T-helper 9 cell (primary cell): ENCODE results near the gene FCMR.

ENCODE experiments used
- DNase-seq: peaks from one replicate; pipeline ENCODE4 v3.0.0-alpha.2; 2020

FCMR gene

DNA sequence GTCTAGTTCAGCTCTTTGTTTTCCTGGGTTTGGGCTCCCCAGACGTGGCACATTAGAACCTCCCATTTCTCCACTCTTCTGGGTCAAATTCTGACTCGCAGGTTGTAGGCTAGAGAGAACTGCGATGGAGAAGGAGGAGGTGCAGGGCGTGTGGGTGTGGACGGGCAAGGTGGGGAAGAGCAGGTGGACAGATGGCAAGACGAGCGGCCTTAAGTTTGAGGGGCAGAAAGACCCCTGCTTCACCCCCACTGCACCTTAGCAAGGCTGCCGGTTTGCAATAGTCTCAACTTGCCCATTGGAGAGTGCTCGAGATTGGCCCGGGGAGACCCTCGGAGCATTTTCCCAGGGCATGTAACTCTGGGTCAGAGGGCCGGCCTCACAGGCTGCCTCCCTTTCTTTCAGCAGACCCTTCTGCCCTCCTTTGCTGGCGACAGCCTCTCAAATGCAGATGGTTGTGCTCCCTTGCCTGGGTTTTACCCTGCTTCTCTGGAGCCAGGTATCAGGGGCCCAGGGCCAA, 22.8 kb downstream of the FCMR start:
- no peak for DNase-seq

DNA sequence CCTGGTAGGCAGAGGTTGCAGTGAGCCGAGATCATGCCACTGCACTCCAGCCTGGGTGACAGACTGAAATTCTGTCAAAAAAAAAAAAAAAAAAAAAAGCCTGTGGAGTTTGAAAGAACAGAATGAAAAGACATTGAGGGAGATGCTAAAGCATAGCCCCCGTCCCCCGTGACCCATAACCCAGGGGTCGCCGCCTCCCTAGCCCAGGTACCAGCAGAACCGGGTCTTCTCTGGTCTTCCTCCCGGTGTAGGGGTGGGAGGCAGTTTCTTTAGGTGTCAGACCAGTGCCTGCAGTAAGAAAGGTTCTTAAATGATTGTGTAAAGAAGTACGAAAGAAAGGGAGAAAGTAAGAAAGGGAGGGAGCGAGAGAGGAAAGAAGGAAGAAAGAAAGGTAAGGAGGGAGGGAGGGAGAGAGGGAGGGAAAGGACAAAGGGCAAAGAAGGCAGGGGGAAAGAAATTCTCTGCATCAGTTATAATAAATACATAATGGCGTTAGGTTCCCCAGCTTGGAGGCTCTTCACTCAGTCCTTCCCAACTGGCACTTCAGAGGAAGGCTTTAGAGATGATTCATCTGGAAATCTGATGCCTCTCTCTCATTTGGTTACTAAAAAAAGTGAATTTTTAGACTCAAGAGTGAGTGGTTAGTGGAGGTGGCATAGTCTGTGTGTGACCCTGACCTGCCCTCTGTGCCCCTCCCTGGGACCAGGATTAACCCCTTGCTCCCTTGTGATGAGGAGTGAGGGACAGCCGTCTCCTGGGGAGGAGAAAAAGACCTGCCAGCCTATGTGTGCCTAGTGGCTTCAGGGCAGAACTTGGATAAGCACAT, 23.4 kb downstream of the FCMR start:
- no peak for DNase-seq

DNA sequence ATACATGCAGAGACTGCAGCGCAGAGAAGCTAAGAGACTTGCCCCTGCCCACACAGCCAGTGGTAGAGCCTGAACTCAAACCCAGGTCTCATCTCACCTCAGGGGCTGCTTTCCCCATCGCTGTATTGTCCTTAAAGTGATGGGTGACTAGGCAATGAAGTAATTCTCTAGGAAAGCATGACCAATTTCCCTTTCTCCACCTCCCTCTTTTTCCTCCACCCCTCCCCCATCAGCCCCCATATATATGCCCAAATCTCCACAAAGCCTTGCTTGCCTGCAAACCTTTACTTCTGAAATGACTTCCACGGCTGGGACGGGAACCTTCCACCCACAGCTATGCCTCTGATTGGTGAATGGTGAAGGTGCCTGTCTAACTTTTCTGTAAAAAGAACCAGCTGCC, 24.6 kb downstream of the FCMR start, which contains the start of gene IL24:
Gene IL24 (plus strand): TSS at position 269 of the 400 bp plus-strand sequence. CDS start 390 bp downstream, outside the sequence.
- DNase-seq, result no peak

DNA sequence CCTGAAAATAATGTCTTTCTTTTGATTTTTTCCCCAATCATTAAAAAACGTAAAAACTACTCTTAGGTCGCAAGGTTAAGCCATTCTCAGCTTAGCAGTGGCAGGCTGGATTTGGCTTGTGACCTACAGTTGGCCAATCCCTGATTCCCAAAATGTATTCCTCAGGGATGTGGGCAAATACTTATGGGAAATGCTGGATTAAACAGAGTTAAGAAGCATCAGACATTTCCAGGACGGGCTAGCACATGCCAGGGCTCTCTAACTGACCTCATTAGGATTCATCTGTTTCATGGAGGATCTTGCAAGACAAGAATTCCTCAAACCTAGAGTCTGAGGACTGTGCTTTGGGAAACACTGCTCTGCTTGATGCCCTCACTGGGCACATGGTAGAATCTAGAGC, 25.5 kb downstream of the FCMR start:
- no peak for DNase-seq

DNA sequence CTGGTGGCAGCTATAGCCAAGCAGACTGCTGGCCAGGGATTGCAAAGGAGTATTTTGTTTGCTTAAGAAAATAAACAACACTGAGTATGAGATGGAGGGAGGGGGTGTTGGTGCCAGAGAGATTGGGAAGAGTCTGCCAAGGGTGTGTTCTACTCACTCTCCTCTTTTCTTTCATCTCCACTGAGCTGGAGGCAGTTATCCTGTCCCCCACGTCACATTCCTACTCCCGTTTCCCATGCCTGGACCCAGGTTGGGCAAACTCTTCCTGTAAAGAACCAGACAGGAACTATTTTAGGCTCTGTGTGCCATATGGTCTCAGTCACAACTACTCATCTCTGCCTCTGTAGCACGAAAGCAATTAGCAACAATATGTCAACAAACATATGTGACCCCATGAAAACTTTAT, 25.9 kb downstream of the FCMR start:
- DNase-seq, result no peak

DNA sequence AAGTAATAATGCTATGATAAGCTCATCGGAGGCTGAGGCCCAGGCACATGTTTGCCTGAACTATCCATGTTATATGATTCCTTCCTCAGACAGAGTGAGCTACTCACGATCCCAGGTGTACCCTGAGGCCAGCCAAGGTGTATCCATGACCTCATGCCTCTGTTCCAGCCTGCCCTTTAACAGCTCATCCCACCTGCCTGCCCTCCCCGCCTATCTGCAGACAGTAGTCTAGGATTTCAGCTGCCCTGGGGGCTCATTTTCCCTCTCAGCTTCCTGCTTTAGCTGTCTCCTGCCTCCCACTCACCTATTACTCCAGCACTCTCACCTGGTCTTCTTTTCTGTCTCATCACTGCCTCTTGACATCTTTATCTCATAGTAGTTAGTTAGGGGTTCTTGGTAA, 26.4 kb downstream of the FCMR start:
- no peak for DNase-seq

DNA sequence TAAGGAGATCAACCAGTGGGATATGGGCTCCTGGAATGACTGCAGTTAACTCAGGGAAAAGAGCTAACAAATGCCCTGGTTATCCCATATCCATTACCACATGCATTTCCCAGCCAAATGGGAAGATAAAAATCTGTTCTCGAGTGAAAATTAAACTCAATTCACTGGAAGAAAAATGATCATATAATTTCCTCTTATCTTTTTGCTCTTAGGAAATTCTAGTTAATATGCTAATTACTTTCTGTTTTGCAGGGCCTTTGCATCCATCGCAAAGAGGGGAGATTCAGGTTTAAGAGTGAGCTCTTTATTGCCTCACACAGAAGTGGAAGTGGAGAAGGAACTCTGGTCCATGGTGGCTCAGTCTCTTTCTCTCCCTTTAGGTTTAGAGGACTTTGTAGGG, 28.4 kb downstream of the FCMR start:
- DNase-seq, result no peak

DNA sequence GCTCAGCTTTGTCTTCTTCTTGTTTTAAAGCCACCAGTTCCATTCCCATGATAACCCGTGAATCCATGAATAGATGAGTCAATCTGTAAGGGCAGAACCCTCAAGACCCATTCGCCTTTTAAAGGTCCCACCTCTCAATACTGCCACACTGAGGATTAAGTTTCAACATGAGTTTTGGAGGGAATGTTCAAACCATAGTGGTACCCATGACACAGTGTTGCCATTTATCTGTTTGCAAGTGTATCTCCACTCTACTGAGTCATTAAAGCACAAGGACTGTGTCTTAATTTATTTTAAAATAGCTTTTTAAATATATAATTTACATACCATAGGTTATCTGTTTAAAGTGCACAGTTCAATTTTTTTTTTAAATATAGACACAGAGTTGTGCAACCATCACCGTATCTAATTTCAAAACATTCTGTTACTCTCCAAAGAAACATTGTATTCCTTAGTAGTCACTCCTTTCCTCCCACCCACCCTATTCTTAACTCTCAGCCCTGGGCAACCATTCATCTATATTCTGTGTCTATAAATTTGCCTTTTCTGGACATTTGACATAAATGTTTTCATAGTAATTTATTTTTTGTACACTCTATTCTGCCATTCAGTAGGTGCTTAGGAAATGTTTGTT, 29.3 kb downstream of the FCMR start:
- no peak for DNase-seq

DNA sequence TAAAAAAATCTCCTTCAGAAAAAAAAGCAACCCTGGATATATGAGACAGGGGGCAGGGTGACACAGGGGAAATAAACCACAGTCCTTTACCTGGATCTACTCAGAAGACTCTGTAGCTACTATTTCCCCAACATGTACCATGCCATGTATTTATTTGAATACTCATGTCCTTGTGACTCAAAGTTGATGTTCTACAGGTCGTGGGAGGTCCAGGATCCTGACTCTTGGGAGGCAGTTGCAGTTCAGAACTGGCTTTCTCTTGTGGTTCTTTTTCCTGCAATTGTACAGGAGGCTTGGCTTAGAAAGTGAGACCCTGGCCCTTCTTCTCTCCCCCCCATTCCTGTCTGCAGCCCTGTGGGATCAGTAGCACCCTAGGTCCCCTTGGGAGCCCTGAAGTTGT, 30.3 kb downstream of the FCMR start:
- DNase-seq, result no peak

DNA sequence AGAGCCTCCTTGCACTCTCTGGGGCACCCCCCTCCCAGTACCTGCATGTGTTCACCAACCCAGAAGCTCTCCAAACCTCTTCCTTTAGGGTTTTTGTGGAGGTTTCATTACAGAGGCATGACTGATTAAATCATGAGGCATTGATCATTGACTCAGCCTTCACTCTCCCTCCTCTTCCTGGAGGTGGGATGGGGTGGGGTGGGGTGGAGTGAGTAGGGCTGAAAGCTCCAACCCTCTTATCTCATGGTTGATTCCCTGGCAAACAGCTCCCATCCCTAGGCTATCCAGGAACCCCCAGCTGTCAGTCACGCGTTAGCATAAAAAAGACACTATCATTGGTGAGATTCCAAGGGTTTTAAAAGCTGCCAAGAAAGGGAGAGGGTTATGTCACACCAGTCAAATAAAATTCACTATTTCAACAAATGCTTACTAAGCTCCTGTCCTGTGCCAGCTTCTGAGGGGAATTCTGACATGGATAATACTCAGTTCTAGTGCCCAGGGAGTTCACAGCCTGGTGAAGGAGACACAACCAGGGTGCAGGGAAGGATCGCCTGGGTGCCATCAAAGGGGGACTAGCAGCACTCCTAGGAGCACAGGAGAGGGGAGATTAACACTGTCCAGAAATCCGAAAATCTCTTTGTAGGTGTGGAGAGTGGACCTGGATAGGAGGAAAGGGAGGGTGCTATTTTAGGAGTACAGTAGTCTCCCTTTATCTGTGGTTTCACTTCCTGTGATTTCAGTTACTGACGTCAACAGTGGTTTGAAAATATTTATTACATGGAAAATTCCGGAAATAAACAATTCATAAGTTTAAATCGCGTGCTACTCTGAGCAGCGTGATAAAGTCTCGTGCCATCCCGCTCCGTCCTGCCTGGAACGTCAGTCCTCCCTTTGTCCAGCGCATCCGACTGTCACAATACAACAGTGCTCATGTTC, 31.3 kb downstream of the FCMR start:
- no peak for DNase-seq

DNA sequence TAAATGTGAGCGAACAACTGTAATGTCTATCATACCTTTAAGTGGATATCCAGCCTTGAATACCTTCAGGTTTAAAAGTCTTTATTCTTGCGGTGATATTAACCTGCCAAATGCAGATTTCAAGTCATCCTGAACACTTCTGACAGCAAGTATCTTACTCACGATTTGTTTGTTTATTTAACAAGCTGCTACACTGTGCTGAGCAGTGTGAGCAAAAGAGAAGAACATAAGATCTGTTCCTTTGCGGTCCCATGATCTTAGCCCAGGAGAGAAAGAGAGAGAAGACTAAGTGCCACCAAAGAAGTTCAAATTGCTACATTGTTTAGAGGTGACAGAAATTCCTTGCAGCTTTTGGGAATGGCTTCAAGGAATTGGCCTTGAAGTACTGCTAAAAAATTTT, 34.0 kb downstream of the FCMR start:
- DNase-seq, result no peak

DNA sequence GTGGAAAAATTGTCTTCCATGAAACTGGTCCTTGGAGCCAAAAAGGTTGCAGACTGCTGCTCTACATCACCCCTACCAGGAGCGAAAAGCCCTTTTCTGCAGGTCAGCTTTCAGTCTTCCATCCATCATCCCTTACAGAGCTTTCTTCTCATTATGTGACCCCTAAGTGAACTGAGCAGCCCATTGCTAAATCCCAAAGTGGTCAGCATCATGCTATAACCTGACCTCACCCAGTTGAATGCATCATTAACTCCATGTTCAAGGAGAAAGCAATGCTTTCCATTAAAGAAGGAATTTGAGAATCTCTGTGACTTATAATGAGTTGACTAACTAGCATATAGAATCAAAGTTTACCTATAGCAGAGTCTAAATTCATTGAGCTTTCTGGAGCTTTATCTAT, 34.9 kb downstream of the FCMR start:
- no peak for DNase-seq

DNA sequence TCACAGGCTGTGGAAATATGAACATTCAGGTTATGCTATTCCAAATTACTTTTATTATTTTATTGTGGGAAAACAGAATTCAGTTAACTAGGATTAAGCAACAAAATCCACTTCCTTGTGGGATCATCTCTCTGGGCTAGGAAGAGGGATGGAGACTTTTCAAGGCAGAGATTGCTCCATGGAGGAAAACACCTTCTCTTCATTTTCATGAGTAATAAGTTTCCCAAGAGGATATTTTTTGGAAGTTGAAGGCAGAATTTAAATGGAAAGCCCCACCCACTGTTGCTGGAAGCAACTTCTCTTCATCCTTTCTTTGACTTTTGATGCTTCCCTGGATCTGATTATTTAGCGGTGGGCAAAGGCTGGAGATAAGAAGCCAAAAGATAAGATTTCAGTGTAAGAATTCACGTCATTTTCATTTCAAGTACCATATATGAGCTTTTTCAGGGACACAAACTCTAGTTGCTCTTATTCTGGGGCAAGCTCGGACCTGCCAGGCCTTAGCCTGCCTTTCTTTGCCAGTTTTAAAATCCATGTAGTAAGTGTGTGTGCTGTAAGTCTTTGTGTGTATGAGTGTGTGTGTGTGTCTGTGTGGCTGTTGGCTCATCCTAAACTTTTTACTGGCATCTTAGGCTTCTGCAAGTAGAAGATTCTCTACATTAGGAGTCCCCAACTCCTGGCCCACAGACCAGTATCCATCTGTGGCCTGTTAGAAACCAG, 36.2 kb downstream of the FCMR start:
- DNase-seq, result no peak

DNA sequence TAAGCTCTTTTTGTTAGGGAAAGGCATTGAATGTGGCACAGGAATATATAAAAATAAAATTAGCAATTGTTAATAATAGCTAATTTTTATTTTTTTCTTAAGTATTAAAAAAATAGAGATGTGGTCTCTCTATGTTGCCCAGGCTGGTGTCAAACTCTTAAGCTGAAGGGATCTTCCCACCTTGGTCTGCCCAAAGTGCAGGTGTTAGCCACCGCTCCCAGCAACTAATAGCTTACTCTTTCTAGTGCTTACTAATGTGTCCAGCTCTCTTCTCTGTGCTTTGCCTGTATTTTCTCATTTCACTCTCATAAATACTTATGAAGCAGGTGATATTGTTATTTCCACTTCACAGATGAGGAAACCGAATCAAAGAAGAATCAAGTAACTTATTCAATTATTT, 37.9 kb downstream of the FCMR start:
- DNase-seq, result no peak

DNA sequence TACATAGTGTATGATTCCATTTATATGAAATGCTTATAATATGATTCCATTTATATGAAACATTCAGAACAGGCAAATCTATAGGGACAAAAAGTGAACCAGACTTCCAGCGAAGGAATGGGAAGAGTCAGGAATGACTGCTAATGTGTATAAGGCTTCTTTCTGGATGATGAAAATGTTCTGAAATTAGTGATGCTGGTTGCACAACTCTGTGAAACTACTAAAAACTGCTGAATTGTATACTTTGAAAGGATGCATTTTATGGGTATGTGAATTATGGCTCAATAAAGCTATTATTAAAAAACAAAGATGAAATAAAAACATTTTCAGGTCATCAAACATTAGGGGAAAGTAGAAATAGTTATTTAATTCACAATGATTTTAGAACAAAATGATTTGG, 38.6 kb downstream of the FCMR start:
- DNase-seq, result no peak

DNA sequence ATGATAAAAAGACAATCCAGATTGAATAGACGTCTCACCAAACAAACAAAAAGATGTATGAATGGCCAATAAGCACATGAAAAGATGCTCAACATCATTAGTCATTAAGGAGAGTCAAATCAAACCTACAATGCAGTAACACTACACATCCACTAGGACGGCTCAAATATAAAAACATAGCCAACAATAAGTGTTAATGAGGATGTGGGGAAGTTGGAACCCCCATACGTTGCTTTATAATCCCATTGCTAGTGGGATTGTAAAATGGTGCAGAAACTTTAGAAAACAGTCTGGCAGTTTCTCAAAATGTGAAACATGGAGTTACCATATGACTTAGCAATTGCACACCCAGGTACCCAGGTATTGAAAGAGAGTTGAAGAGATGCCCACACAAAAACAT, 39.2 kb downstream of the FCMR start:
- no peak for DNase-seq

DNA sequence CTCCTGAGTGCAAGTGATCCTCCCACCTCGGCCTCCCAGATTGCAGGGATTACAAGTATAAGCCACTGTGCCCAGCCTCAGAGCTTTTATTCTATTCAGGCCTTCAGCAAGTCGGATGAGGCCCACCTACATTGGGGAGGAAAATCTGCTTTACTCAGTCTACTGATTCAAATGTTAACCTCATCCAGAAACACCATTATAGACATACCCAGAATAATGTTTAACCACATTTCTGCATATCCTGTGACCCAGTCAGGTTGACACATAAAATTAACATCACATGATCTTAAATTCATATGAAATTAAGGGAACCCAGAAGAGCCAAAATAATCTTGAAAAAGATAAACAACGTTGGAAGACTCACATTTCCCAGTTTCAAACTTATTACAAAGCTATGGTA, 41.4 kb downstream of the FCMR start:
- no peak for DNase-seq

DNA sequence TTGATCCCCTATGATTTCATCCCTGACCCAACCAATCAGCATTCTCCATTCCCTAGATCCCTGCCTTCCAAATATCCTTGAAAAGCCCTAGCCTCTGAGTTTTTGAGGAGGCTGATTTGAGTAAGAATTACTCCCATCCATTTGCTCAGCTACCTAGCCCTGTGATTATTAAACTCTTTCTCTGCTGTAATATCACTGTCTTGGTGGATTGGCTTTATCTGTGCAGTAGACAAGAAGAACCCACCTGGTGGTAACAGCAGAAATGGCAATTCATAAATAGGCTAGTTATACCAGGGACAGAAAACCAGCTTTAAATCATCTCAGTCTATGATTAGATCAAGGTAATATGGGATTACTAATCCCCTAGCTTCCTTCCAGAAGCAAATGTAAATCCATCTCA, 43.3 kb downstream of the FCMR start:
- DNase-seq, result no peak

DNA sequence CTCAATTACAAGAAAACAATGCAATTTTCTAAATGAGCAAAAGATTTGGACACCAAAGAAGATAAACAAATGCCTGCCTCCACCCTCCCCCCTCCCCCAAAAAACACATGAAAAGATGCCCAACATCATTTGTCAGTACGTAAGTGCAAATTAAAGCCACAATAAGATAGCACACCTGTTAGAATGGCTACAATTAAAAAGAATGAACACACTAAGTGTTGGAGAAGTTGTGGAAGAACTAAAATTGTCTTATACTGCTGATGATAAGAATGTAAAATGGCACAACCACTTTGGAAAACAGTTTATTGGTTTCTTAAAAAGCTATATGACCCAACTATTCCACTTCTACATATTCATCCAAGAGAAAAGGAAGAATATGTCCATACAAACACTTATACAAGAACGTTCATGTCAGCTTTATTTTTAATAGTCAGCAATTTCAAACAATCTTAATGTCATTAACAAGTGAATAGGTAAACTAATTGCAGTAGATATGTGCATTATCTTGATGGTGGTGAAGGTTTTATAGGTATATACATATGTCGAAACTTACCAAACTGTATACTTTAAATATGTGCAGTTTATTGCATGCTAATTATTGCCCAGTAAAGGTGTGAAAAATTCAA, 45.9 kb downstream of the FCMR start:
- no peak for DNase-seq

DNA sequence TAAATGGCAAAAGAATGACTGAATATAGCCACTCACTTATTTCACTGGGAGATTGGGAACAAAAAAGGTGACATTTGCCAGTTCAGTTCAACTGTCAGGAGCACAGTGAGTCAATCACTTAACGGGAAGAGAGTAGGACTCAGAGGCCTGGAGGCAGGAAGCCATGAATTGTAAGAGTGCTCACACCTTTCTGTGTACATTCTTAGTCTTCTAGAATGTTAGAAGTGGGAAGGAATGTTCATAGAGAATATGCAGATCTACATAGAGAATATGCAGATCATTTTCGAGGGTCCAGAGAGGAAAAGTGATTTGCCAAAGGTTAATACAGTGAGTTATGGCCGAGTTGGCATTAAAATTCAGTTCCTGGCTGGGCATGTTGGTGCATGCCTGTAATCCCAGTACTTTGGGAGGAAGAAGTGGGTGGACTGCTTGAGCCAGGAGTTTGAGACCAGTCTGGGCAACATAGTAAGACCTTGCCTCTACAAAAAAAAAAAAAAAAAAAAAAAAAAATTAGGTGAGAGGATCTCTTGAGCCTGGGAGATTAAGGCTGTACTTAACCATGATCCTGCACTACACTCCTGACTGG, 48.0 kb downstream of the FCMR start:
- DNase-seq, result no peak

DNA sequence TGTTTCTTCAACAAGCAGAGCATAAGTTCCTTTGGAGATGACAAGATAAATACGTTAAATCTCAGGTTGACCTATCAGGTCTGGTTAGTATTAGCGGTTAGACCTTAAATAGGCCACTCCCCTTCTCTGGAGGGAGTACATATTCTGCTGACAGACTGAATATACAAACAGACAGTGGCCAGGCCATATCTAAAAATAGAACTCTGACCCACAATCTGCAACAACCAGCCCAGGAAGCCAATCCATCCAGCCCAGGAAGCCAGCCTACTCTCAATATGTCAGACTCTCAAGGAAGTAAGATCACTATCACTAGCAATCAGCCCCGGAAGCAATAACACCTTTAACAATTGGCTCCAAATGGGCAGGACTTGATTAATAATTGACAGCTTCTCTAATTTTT, 49.6 kb downstream of the FCMR start:
- DNase-seq, result no peak

DNA sequence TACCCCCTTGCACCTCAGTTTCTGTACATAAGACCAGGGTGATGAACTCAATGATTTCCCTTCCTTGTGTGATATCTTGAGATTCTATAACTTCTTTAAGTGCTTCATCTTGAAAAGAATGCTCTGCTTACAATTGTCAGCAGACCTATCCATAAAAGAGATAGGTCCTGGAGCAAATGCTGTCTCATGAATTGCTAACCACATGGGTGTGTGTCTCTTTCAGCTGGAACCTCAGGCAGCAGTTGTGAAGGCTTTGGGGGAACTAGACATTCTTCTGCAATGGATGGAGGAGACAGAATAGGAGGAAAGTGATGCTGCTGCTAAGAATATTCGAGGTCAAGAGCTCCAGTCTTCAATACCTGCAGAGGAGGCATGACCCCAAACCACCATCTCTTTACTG, 53.5 kb downstream of the FCMR start:
- no peak for DNase-seq
